ENCODE measurements around the gene USP12. TPM values are rescaled to one million over a fixed set of nuclear protein-coding genes. Genes with fewer than 3 reads are reported as not detected.

Gene USP12
- total RNA-seq, 1 experiment from 2014 or later, result 16.2 TPM

Other genes with a start within 250 kb of the USP12 start
- gene RPL21, start 79.7 kb upstream of the USP12 start, total RNA-seq (2014; rRNA removed; shearing (Covaris generic)), result 625 and 934 TPM in 2 replicates
- gene RASL11A, start 99.0 kb upstream of the USP12 start, total RNA-seq (2014; rRNA removed; shearing (Covaris generic)), result 1.6 and 1.9 TPM in 2 replicates